H1 (cell line): ENCODE results near the gene AGAP1. TPM values are rescaled to one million over a fixed set of nuclear protein-coding genes. Genes with fewer than 3 reads are reported as not detected.

Source experiments
- JUND ChIP-seq: IDR thresholded peaks from 2 replicates; pipeline ENCODE4 v1.6.1; 2011; ENCODE audit warnings: mild to moderate bottlenecking, improper control_type of control experiment, low read length
- NRF1 ChIP-seq: IDR thresholded peaks from 2 replicates; pipeline ENCODE4 v1.6.1; 2011; ENCODE audit warnings: mild to moderate bottlenecking, low read depth, low read length, improper control_type of control experiment
- SRF ChIP-seq: IDR thresholded peaks from 2 replicates; pipeline ENCODE4 v1.6.1; 2011; ENCODE audit warnings: mild to moderate bottlenecking, low read depth, low read length, moderate library complexity
- polyA plus RNA-seq, 7 experiments: library from polyadenylated mRNA; depleted of rRNA in 3 of 7; stranded (reverse) in 5 of 7; unstranded in 2 of 7; fragments of >200 nt in 5 of 7; fragments of 200-250 nt in 2 of 7; gene quantifications; 1 replicate in 5 of 7; 2 replicates in 1 of 7; 4 replicates in 1 of 7; pipeline versions ENCODE4 v1.2.1 to v1.2.3, GENCODE V29; 2011 to 2013; ENCODE audit warnings: missing spikeins in 2 of 7, mixed read lengths in 2 of 7
- total RNA-seq: library from RNA; stranded (reverse); fragmentation: NEBNext Ultra II Directional; extraction: Animal tissue kit (Norgen Biotek cat#: 25700); gene quantifications from 2 replicates; pipeline ENCODE4 v1.2.1, GENCODE V29; 2021

Gene AGAP1
- total and polyA plus RNA-seq, 2 of the 8 experiments (the other 6 are each of a cell fraction or from before 2014, with no cell fraction given), result 18.1 to 39.4 TPM

DNA sequence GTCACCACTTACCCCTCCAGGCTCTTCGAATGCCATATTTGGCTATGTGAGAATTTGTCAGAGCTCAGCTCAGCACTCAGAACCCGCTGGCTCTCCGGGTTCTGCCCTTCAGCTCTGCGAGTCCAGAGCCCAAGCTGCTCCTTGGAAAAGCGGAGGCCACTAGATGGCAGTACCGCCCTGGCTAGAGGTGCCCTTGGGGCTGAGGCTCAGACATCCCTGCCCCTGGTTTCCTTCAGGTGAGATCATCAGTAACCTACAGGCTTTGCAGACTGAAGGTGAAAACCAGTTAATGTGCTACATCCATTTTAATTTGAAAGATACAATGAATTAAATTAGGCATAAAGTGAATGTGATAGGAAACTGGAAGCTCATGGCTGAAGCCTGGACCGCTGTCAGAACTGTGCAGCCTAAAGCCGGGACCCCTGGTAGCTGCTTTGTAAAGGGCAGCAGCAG is 285.6 kb downstream of the AGAP1 start (continued):
- TF ChIP-seq SRF, result peak; percentile 82
- no peak for TF ChIP-seq NRF1
- TF ChIP-seq JUND, result peak; percentile 86
